ENCODE results near the gene TMOD4.

TMOD4 gene

GRCh38 chr1:151142411-151143056 is 33.2 kb downstream of the TMOD4 start:
- DNase-seq (ENCODE audit: low read depth), result no peak

- no peak for DNase-seq (ENCODE audit: low read depth)
Measured at GRCh38 chr1:151137789-151138188, 38.0 kb downstream of the TMOD4 start.

- no peak for DNase-seq (ENCODE audit: low read depth)
Measured at GRCh38 chr1:151135433-151136385, 40.1 kb downstream of the TMOD4 start.

- no peak for DNase-seq (ENCODE audit: low read depth)
Measured at GRCh38 chr1:151134991-151135390, 40.8 kb downstream of the TMOD4 start.

GRCh38 chr1:151134396-151134795 is 41.4 kb downstream of the TMOD4 start:
- DNase-seq (ENCODE audit: low read depth), result no peak

GRCh38 chr1:151133018-151133806 is 42.6 kb downstream of the TMOD4 start:
- DNase-seq (ENCODE audit: low read depth), result no peak

GRCh38 chr1:151132335-151133017 is 43.3 kb downstream of the TMOD4 start:
- DNase-seq (ENCODE audit: low read depth), result no peak

GRCh38 chr1:151131701-151132334 is 44.0 kb downstream of the TMOD4 start:
- DNase-seq (ENCODE audit: low read depth), result no peak

- DNase-seq (ENCODE audit: low read depth), result peak; percentile 53
Measured at GRCh38 chr1:151130987-151131586, 44.7 kb downstream of the TMOD4 start.

- DNase-seq (ENCODE audit: low read depth), result no peak
Measured at GRCh38 chr1:151128800-151129199, 47.0 kb downstream of the TMOD4 start.

- DNase-seq (ENCODE audit: low read depth), result no peak
Measured at GRCh38 chr1:151124763-151125403, 50.9 kb downstream of the TMOD4 start.
